ENCODE results near the gene NADK2.

Gene NADK2

DNA sequence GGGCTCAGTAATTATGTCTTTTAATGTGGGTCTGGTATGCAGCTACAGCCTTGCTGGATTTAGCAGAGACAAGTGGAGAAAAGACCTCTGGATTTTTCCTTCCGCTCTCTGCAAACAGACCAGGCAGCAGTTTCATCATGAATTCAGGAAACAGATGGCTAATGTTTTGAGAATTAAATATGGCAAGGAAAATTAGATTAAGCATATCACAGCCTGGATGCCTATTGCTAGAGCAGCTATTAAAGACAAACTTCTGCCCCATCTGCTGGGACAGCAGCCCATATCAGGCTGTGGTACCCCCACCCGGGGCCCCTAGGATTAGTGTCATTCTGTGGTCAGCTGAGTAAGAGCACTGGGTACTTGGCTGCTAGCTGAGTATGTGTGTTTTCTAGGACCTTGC lies 83.6 kb downstream of the NADK2 start:
- no peak for DNase-seq

DNA sequence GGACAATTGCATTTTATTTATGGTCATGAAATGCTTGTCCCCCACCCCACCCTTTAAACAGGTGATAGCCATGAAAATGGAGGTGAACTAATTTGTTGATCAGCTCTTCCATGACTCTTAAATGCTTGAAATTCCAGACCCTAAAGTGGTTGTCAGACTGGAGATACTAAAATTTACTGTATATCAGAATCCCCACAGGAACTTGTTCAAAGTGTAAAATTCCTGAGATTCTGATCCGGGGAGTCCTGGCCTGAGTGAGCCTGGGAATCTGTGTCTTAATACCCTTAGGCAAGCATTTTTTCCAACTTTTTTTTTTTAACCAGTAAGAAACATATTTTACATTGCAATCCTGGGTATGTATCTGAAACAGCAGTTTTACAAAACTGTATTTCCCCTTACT lies 85.1 kb downstream of the NADK2 start:
- no peak for DNase-seq

DNA sequence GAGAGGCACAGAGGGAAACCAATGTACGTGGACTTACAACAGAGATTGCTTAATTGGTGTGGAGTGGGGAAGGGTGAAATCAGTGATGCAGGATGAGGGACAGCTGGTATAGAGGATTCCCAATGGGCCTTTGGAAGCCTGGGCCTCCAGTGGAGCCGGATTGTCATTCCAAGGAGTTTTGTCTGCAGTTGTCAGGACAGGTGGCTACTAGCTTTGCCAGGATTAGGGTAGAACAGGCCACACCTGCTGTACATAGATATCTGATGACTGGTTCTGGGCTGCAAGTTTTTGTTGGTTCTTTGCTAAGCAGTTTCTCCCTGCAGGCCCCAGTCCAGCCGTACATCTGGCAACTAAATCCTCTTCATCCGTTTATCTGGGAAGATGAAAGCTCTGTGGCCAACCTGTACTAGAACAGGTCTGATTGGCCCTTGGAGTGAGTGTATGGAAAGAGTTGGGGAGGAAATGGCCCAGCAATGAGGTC lies 85.6 kb downstream of the NADK2 start:
- peak; percentile 27 for DNase-seq

DNA sequence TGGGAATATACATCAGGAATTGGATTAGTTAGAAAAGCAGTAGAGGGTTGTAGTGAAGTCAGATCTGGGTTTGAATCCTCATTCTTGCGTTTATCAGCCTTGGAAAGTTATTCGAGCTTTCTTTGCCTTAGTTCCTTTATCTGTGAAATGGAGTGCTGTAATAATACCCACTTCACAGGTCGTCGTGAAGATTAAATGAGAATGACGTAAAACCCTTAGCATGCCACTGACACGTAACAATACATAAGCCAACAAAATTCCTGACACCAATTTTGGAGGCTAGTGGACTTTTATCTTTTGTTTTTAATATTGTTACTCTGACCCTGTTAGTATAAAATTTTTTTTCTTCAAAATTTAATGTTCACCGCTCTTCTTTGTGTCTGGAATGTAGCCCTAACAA lies 86.4 kb downstream of the NADK2 start:
- no peak for DNase-seq

DNA sequence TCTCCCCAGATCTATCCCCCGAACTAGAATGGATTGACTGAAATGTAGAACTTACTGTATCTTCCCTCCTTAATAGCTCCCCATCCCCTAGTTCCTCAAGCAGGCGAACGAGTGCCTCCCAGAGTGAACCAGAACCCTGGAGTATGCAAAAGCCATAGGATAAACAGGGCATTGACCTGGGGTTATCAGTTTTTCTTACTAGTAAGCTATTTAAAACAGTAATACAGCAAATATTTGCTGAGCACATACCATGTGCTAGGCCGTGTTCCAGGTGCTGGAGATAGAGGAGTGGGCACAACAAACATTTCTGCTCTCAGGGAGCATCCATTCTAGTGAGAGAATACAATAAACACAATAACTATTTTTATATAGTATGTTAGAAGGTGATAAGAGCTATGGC lies 88.0 kb downstream of the NADK2 start:
- DNase-seq, result no peak

DNA sequence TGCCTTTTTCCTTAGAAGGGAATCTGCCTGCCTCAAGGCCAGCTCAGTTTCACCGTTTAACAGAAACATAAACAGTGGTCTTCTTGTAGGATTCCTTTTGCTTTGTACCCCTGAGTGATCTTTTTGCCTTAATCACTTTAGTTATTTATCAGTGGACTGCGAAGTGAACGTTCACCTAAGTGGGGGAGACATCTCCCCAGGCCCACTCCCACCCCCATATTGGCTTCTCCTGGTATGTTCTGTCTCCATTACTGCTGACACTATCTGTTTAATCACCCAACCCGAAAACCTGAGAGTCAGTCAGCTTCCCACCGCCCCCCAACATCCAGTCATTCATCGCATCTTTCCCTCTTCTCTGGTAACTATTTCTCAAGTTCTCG lies 88.4 kb downstream of the NADK2 start:
- DNase-seq, result no peak

DNA sequence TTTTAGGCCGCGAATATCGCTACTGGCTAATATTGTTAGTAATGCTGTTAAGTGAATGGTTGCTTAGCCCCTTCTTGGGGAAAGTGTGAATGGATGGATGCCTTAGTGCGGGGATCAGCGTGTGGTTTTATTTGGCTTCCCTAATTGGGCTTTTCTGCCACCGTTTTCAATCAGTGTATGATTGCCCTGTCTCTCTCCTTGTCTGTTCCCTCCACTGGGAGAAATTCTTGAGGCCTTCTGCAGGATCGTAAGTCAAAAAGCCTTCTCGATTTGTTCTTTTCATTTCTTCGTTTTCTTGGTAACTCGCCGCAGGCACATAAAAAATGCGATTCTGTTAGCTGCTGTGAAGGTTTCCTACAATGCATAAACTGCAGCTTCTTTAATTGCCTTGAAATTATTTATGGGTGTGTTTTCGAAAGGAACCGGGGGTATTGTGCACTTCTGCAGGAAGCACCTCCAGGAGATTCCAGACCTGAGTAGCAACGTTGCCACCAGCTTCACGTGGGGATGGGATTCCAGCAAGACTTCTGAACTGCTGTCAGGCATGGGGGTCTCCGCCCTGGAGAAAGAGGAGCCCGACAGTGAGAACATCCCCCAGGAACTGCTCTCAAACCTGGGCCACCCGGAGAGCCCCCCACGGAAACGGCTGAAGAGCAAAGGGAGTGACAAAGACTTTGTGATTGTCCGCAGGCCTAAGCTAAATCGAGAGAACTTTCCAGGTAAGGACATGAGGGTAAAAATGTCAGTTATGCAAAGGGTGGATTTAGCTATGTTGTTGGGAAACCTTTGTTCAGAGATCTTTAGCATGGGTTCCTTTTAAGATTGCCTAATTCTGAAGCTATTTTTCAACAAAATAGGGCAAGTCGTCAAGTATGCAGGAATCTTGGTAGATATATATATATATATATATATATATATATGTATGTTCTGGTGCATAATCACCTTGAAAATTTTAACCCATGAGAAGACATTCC lies 89.1 kb downstream of the NADK2 start:
- DNase-seq, result no peak

DNA sequence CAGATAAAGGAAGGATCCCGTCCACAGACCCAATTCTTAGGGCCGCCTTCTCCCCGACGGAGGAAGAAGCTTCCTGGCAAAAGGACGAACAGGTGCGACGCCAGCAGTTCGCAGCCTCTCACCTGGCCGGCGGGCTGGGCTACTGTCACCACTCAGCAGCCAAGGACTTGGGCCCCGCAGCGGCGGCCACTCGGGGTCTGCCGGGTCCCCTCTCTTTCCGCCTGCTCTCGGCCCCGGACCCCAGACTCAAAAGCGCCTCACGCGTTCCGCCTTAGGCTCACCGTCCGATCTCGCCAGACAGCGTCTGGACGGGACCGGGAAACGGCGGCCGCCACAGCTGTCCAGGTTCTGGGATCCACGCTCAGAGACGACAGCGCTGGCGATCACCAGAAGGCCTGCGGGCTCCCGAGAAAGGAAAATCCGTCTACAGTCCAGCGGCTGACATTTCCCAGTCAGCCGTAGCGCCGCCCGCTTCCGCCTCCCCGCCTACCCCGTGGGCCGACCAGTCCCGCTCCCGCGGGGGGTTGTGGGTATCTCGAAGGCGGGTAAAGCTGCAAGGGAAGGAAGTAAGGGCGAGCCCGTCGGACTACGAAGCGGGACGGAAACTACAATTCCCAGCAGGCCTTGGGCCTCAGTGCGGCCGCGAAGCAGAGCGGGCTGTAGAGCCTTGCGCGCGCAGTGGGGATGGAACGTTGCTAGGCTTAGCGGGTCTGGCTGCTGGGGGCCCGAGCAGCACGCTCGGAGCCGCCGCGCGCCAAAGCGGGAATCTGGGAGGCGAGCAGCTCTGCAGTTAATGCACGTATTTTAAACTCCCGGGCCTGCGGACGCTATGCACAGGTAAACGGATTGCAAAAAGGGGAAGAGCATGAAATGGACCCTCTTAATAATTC lies 90.0 kb downstream of the NADK2 start, which contains the start of the genes LMBRD2 and SKP2:
TSS of gene LMBRD2 (minus strand) at position 454 of the 890 bp plus-strand sequence. CDS start 8,538 bp downstream, outside the sequence.
TSS of gene SKP2 (plus strand) at position 678 of the 890 bp plus-strand sequence. CDS start at position 830, 152 bp downstream.
- DNase-seq, result peak; percentile 91

DNA sequence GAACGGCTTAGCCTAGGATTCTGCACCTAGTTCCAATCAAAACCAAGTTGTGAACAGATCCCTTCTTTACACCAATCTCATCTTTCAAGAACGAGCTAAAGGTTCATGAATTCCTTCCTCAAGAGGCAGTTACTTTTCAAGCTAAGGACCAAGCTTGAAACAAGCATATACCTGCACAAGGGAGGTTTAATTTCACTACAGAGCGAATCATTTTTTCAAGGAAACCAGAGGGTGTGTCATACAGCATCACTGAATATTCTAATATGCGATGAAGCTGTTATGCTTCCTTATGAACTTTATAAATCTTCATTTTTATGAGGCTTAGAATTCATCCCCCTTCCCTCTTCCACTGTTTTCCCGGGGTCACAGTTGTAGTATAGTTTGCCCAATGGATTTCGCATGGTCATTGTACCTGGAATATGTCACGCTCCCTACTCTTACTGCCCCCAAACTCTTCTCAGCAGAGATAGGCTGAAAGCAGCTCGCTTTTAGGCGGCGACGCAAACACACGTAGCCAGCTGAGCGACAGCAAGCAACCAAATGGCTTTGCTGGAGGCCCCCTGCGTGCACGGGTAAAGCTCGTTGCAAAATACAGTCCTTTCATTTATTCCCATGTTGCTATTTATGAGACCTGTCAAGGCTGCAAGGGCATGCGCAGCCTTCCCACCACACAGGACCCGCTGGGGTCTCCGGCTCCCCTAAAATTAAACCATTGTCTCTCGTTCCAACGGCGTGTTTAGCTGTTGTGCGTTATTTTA lies 90.9 kb downstream of the NADK2 start:
- DNase-seq, result no peak

DNA sequence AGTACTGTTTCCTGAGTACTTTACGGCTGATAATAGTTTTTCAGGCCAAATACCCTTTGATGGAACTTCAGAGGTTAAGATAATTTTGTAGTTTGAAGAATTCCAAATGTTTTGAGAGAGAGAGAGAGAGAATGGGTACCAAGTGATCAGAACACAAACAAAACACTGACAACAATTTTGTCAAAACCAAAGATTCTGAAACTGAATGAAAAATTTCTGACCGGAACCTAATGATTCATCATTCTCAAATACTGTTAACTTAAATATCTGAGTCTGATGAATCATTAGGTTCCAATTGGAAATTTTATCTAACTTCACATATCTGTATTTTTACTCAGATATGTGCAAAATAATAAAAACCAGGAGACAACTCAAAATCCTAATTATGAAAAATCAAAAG lies 94.0 kb downstream of the NADK2 start:
- no peak for DNase-seq

DNA sequence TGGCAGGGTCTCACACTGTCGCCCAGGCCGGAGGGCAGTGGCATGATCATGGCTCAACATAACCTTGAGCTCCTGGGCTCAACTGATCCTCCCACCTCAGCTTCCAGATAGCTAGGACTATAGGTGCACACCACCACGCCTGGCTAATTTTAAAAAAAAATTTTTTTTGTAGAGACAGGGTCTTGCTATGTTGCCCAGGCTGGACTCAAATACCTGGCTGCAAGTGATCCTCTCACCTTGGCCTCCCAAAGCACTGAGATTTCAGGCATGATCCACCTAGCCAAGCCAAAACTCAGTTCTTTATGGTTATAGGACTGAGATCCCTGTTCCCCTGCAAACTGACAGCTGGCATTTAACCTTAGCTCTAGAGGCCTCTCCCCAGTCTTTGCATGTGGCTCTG lies 95.3 kb downstream of the NADK2 start:
- DNase-seq, result no peak

DNA sequence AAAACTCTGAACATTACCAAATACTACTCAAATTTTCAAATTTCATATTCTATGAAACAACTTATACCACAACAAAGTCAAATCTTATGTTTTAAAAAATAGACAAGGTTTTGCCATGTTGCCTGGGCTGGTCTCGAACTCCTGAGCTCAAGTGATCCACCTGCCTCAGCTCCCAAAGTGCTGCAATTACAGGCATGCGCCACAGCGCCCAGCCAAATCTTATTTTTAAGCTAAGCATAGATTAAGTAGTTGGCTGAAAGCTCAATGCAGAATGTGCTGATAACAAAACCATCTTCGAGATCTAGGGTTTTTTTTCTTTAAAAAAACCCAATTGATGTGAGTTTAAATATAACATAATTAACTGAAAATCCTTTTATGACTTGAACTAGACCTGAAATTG lies 96.4 kb downstream of the NADK2 start:
- DNase-seq, result no peak
